22Rv1 (cell line): Measurements from ENCODE around the gene SCARF1.

ENCODE experiments used
- CTCF ChIP-seq: fragments of 450-650 bp; IDR thresholded peaks from 2 replicates; pipeline ENCODE4 v1.5.1; 2017; ENCODE audit warnings: mild to moderate bottlenecking
- ZFX ChIP-seq: fragments of 450-650 bp; IDR thresholded peaks from 2 replicates; pipeline ENCODE4 v1.6.1; 2017; ENCODE audit warnings: antibody characterized with exemption, borderline replicate concordance

GRCh38 chr17:1590029-1590746 lies 55.3 kb downstream of the SCARF1 start:
- TF ChIP-seq CTCF (no peak), ZFX (no peak)
